GM19238 (cell line): ENCODE measurements around the gene RNPS1.

ENCODE experiments used
- DNase-seq: peaks from one replicate; pipeline ENCODE4 v3.0.0; 2011; ENCODE audit warnings: low spot score; ENCODE audit not compliant: insufficient read length

The RNPS1 gene

DNA sequence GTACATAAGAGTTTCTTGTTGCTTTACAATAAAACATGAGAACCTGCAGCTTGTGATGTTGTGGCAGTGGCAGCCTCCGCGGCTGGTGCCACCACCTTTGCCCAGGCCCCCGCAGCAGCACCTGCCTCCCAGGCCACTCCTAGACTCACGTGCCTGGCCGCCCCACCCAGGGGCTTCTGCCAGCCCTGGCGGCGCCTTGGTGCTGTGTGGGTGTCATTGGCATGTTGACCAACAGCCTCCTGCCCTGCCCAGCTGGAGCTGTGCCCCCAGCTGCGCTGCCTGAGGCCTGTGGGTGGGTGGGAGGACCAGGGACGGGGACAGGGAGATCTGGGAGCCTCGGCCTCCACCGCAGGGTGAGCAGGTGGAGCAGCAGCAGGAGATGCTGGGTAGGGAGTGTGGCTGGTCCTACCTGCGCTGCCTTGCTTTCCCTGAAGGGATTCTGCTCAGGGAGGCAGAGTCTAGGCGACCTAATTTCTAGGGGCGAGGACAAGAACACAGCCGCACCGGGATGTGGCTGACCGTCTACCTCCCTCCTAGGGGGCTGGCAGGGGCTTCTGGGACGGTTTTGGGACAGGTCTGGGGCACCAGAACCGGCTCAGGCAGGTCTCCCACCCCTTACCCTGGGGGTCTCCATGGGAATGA lies 32.1 kb downstream of the RNPS1 start:
- no peak for DNase-seq

DNA sequence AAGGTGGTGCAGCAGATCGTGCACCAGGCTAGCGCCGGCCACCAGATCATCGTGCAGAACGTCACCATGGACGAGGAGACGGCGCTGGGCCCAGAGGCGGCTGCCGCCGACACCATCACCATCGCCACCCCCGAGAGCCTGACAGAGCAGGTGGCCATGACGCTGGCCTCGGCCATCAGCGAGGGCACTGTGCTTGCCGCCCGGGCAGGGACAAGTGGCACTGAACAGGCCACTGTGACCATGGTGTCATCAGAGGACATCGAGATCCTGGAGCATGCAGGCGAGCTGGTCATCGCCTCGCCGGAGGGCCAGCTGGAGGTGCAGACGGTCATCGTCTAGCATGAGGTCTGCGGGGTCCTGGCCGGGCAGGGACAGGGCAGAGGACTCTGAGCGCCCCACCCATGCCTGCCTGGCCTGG lies 32.7 kb downstream of the RNPS1 start:
- DNase-seq, result no peak

DNA sequence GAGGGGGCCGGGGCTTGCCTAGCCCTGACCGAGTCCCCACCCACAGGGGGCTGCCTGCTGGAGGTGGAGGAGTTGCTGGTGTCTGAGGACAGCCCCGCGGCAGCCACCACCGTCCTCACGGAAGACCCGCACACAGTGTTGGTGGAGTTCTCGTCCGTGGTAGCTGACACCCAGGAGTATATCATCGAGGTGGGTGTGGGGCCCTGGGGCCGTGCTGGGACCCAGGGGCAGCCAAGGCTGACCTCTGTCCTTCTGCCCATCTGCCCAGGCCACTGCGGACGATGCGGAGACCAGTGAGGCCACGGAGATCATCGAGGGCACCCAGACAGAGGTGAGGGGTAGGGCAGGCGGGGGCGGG lies 33.1 kb downstream of the RNPS1 start:
- no peak for DNase-seq

DNA sequence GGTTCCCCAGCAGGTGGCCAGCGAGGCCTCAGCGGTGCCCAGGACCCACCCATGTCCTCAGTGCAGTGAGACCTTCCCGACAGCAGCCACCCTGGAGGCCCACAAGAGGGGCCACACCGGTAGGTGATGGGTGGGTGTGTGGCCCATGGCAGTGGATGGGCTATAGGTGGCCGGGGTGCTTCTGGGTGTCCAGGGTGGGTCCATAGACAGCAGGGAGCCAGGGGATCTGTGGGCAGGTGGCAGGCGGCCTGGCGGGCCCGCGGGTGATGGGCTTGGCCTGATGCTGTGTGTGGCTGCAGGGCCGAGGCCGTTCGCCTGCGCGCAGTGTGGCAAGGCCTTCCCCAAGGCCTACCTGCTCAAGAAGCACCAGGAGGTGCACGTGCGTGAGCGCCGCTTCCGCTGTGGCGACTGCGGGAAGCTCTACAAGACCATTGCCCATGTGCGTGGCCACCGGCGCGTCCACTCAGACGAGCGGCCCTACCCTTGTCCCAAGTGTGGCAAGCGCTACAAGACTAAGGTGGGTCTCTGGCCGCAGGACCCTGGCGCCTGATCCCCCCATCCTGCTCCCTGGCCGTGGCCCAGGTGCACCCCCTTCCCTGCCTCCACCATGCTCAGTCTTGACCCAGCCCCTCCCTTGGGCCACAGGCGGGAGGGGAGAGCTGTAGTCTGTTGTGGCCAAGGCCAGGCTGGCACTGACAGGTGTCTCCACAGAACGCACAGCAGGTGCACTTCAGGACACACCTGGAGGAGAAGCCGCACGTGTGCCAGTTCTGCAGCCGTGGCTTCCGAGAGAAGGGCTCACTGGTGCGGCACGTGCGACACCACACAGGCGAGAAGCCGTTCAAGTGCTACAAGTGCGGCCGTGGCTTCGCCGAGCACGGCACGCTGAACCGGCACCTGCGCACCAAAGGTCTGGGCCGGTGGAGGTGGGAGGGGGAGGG lies 33.8 kb downstream of the RNPS1 start:
- no peak for DNase-seq

DNA sequence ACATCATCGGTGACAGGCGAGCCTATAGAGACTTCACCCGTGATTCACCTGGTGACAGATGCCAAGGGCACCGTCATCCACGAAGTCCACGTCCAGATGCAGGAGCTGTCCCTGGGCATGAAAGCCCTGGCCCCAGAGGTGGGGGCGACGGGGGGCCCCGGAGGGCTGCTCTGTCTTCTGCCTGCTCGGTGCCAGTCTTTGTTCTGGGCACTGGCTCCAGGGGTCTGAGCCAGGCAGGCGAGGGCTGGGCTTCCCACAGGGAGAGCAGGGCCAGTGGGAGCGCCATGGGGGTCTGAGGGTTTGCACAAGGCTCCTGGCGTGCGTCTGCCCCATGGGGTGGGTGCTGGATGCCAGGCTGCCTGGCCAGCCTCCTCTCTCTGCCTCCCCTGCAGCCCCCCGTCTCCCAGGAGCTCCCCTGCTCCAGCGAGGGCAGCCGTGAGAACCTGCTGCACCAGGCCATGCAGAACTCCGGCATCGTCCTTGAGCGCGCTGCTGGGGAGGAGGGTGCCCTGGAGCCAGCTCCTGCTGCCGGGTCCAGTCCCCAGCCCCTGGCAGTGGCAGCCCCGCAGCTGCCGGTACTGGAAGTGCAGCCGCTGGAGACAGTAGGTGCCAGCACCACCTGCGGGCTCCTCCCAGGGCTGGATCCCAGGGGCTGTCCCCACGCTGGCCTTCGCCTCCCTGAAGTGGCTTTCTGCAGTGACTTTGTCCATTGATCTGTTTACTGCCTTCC lies 34.7 kb downstream of the RNPS1 start:
- DNase-seq, result no peak

DNA sequence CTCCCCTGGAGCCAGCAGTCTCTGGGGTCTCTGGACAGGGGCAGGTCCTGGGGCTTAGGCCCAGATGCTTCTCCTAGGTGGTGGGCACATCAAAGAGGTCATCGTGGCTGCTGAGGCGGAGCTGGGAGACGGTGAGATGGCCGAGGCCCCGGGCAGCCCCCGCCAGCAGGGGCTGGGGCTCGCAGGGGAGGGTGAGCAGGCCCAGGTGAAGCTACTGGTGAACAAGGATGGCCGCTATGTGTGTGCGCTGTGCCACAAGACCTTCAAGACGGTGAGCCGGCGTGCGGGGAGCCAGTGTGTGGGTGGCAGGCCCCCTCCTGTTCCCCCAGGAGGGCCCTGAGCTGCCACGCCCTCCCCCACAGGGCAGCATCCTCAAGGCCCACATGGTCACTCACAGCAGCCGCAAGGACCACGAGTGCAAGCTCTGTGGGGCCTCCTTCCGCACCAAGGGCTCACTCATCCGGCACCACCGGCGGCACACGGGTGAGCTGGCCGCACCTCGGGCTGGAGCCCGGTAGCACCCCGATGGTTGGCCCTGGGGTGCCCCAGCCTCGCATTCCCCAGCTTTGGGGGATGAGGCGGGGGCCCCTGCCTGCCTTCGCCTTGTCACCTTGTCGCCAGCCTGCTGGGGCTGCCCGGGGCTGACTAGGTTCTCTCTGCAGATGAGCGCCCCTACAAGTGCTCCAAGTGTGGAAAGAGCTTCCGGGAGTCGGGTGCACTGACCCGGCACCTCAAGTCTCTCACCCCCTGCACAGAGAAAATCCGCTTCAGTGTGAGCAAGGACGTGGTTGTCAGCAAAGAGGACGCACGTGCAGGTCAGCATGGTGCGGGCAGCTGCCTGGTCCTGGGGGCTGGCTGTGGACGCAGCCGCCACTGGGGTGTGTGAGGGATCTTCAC lies 35.6 kb downstream of the RNPS1 start:
- no peak for DNase-seq

DNA sequence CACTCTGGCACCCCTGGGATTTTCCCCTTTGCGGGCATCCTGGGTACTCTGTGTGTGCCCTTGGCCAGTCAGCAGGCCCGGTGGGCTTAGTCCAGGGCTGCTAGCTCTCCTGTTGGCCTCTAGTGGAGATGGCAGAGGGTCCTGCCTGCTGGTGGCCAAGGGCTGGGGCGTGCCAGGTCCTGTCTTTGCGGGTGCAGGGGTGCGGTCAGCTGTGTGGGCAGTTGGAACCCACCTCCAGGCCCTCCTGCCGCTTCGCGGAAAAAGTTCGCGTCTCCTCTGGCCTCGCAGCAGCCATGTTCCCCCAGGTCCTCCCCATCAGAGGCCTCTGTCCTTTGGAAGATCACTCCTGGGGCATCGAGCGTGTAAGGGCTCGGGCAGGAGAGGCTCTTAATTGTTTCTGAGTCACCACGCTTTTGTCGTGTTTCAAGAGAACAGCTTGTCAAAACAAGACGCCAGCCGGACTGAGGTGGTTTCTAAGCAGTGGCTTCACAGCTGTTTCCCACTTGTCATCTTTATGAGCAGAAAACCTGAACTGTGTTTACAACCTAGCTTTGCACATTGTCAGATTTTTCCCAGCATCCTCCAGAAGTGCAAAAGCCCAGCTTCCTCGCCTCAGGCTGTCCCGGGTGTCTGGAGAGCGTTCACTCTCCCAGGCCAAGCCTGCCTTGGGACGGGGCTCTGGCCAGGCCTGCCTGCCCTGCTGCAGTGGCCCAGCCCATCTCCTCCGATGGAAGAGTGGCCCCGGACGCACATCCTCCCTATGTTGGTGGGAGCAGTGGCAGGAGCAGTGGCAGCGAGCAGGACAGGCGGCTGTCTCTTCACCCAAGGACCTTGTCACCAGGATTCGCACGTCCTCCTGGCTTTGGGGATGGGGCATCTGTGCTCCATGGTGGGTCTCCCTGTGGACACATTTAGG lies 36.7 kb downstream of the RNPS1 start:
- no peak for DNase-seq

DNA sequence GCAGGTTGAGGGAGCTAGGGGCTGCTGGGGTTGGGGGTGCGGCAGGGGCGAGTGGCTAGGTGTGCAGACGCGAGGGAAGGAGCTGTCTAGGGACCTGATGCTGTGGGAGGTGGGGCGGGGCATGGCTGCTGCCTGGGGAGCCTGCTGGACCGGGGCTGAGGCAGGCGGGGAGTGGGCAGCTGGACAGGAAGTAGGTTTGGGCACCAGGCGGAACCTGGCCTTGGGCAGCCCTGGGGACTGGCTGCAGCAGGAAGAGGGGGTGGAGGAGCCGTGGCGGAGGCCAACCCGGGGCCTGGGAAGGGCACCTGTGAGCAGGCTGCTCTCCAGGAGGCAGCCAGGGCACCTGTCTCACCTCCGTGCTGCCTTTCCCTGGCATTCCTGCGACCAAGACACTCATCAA lies 37.5 kb downstream of the RNPS1 start:
- no peak for DNase-seq

DNA sequence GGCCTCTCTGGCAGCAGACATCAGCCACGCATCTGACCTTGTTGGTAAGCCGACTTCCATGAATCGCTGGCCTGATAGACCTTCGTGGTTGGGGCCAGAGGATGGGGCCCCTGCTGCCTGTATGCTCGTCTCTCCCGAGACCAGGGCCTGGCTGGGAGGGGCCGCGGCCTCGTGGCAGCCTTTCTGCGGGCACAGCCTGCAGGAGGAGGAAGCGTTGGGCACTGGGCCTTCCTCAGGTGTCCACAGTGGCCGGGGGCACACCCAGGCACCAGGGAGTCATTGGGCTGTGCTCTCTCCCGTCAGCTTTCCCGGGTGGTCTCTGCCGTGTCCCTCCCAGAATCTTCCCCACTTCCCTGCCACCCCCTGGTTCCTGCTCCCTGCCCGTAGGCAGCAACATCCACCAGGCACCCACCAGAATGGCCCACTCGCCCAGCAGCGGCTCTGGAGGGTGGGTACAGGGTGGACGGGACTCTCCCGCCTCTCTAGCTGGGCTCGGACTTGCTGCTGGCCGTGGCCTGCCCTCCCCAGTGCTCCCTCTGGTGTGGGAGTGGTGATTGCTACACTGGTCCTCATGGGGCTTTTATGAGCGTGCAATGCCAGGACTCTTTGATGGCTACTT lies 38.2 kb downstream of the RNPS1 start:
- DNase-seq, result no peak

DNA sequence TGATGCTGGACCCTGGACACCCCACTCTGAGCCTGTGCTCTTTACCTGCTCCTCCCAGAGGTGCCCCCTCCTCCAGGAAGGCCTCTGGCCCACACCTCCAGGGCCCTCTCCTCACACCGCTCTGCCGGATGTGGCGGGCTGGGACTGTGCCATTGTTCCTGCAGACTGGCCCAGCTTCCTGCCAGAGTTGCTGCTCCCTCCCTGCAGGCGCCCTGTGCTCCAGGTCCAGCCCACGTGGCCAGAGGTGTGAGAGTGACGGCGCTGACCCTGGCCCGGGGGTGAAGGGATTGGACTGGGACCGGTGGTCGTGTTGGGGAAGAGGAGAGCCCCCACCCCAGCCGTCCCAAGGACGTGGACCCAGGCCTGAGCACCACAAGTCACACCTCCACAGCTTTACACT lies 38.8 kb downstream of the RNPS1 start:
- DNase-seq, result no peak

DNA sequence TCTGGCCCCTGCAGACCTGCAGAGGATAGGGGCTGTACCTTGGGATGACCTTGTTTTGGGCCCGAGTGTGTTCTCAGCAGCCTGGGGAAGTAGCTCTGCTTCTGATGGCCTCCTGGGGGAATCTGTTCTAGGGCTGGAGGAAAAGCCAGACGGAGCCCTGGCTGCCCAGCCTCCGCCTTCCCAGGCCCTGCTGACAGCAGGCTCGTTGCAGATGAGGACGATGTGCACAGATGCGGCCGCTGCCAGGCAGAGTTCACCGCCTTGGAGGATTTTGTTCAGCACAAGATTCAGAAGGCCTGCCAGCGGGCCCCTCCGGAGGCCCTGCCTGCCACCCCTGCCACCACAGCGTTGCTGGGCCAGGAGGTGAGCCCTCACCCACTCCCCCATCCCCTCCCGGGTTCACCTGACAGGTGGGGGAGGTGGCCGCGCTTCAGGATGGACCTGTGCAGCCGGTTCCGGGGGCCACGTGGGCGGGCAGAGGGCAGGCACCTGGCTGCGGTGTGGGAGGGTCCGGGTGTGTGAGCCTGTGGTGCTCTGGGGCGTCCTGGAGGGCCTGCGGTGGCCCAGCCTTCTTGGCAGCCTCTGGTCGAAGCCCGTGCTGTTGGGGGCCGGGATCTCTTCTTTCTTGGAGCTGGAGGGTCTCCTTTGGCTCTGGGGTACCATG lies 39.6 kb downstream of the RNPS1 start:
- DNase-seq, result no peak

DNA sequence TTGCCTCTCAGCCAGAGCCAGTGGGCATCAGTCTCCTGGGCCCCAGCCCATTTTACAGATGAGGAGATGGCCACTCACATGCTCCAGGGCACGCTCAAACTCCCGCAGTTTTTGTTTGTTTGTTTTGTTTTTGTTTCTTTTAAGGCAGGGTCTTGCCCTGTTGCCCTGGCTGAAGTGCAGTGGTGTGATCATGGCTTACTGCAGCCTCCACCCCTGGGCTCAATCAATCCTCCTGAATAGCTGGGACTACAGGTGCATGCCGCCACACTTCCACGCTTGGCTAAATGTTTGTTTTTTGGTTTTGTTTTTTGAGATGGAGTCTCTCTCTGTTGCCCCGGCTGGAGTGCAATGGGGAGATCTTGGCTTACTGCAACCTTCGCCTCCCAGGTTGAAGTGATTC lies 41.0 kb downstream of the RNPS1 start:
- no peak for DNase-seq

DNA sequence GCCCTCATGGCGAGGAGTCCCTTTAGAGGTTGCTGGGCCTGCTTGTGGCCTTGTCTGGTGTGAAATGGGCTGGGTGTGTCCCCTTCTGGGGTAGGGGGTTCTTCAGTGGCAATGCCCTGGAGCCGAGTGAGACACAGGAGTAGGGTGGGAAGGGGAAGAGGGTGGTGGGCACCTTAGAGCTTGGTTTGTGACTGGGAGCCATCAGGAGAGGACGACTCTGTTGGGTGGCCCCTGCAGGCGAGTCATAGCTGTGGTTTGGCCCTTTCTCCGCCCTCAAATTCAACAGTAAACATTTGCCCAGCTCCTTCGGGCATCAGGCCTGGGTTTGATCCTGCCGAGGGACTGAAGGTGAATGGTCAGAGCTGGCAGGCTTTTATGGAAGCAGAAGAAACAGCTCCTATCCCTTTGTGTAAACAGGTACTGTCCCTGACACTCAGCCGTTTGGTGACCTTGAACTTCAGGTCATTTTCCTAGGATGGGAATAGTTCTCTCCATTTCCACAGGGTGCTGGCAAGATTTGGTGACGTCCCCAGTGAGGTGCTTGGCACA lies 41.6 kb downstream of the RNPS1 start:
- no peak for DNase-seq

DNA sequence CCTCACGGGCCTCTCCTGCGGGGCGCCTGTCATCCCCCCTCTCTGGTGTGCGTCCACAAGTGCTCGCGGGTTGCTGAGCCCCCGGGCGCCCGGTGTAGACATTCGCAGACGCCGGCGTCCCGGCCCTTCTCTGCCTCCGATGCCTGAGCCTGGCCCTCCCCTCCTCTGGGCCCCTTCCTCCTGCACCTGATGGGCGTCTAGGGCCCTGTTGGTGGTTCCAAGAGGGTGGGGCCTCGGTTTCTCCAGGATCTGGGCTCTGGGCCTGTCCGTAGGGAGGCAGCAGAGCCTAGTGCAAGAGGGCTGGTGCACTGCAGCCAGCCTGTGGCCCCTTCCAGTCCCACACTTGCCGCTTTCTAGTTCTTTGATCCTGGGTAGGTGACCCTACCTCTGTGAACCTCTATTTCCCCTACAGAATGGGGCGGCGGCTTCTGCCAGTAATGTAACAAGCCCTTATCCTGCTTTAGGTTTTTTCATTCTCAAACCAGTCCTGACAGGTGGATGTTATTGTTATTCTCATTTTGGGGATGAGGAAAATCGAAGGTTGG lies 43.9 kb downstream of the RNPS1 start:
- peak; percentile 66 for DNase-seq

DNA sequence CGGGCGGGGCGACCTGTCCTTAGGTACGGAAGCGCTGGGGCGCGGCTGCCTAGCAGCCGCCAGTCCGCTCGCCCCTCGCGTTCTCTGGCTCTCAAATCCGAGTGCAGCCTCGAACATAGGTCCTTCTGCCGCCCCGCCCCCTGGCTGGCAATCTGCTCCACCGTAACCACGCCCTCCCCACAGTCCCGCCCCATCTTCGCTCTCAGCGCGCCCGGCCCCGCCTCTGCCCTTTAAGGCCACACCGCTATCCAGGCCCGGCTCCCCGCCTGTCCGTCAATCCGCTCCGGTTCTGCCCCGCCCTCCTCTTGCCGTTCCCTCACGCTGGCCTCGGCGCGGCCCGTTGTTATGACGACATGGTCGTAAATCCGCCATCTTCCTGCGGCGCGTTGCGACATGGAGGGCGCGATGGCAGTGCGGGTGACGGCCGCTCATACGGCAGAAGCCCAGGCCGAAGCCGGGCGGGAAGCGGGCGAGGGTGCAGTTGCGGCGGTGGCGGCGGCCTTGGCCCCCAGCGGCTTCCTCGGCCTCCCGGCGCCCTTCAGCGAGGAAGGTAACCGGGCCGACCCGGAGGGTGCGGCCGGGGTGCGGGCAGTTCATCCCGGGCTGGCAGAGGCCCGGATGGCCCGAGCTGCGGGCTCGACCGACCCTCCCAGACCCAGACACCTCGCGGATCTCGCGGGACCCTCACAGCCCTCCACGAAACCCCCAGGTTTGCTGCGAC lies 44.5 kb downstream of the RNPS1 start, which contains the start of gene E4F1:
TSS of gene E4F1 (plus strand) at position 371 of the 721 bp plus-strand sequence. CDS start at position 394, 23 bp downstream.
- peak; percentile 100 for DNase-seq

DNA sequence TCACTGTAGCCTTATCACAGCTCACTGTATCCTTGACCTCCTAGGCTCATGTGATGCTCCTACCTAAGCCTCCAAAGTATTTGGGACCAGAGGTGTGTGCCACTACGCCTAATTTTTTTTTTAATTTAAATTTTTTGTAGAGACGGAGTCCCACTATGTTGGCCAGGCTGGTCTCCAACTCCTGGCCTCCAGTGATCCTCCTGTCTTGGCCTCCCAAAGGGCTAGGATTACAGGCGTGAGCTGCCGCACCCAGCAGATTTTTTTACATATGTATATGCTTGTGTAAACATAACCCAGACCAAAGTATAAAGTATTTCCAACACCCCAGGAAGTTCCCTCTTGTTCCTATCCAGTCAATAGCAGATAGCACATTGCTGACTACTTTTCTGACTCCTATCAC lies 51.6 kb downstream of the RNPS1 start:
- DNase-seq, result no peak

DNA sequence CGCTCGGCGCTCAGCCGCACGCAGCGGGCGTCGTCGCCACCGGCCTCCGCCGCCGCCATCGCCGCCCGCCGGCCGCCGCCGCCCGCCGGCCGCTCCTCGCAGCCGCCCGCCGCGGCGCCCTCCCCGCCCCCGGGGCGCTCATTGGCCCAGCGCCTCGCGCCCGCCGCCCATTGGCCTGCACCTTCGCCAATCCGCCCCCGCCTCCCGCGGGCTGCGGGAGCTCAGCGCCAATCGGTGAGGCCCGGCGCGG lies 53.3 kb downstream of the RNPS1 start, which contains the start of gene PGP:
TSS of gene PGP (minus strand) at position 122 of the 250 bp plus-strand sequence. CDS start at position 59, 63 bp downstream.
- DNase-seq, result no peak
